ENCODE results near the gene MVD. TPM values are rescaled to one million over a fixed set of nuclear protein-coding genes. Genes with fewer than 3 reads are reported as not detected.

The MVD gene
- total and polyA plus RNA-seq, 8 donors: 7.1 to 302 (median 45.9) TPM

DNA sequence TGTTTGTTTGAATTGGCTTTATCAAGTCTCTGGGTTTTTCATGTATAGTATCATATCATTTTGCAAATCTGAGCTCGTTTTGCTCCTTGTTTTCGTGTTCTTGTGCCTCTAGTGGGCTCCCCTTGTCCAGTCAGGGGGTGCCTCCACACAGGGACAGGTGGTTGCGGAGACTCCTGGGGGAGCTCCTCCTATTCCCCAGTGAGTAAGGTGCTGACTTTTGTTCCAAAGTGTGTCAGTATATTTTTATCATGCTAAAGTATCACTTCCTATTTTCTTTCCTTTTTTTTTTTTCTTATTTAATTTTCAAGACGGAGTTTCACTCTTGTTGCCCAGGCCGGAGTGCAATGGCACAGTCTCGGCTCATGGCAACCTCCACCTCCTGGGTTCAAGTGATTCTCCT lies 54.8 kb downstream of the MVD start:
- Histone ChIP-seq H3K9me3 (no peaks in the 10 kb centered on the region), H3K27ac (no peak overlapping the region), H3K4me3 (no peak overlapping the region), H3K36me3 (peaks cover 51 to 99% (median 97%) of the 10 kb centered on the region in 4 donors), H3K4me1 (no peaks in the 10 kb centered on the region), H3K27me3 (no peaks in the 10 kb centered on the region)
- TF ChIP-seq POLR2AphosphoS5 (IDR thresholded peaks at IDR 0.05): no peak
- TF ChIP-seq POLR2A (IDR thresholded peaks at IDR 0.05): no peak
- intact Hi-C loops (cut with DNase I; ENCODE audit: low total_unique reads): no loop called here
- 81 to 86% (median 85%) methylated on average over 6 of the region's 6 CpGs for WGBS, 5 donors
- DNase-seq: no peak

DNA sequence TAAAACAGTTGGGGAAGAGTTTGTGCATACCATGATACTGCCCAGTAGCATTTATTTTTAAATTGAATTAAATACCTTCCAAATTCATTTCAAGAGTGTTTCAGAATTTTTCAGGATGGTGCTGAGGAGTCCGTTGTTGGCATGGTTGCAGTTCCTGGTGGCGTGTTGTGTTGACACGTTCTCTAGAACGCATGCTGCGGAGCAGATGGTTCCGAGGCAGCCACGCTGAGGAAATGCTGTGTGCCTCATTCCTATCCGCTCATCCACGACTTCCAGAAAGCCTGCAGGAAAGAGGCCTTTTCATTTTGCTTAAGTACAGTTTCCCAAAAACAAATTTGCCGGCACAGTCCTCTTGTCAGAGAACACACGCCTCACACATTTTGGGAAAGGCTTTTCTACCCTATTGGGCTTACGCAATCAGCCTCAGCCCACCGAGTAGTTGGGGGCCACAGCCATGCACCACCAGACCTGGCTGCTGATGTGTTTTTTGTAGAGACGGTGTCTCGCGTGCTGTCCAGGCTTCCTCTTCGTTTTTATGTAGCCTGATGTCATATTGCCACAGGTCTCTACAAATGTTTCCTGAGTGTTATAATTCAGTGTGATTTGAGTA lies 56.6 kb downstream of the MVD start:
- H3K27ac ChIP-seq: no peak overlapping the region
- H3K9me3 ChIP-seq: no peaks in the 10 kb centered on the region
- TF ChIP-seq POLR2A (IDR thresholded peaks at IDR 0.05) (no peak), EP300 (IDR thresholded peaks at IDR 0.05) (no peak), CTCF (IDR thresholded peaks at IDR 0.05) (no peak), POLR2AphosphoS5 (IDR thresholded peaks at IDR 0.05) (no peak)
- 85 to 92% (median 91%) methylated on average over 17 of the region's 17 CpGs for WGBS, 5 donors
- H3K36me3 ChIP-seq: peaks cover 54 to 99% (median 97%) of the 10 kb centered on the region in 4 donors
- peaks cover 0 to under 1% (median 0%) of the 10 kb centered on the region in 4 donors for H3K4me1 ChIP-seq
- no peak for DNase-seq
- H3K27me3 ChIP-seq: no peaks in the 10 kb centered on the region
- H3K4me3 ChIP-seq: no peak overlapping the region
- intact Hi-C loops (cut with DNase I; ENCODE audit: low total_unique reads): no loop called here

DNA sequence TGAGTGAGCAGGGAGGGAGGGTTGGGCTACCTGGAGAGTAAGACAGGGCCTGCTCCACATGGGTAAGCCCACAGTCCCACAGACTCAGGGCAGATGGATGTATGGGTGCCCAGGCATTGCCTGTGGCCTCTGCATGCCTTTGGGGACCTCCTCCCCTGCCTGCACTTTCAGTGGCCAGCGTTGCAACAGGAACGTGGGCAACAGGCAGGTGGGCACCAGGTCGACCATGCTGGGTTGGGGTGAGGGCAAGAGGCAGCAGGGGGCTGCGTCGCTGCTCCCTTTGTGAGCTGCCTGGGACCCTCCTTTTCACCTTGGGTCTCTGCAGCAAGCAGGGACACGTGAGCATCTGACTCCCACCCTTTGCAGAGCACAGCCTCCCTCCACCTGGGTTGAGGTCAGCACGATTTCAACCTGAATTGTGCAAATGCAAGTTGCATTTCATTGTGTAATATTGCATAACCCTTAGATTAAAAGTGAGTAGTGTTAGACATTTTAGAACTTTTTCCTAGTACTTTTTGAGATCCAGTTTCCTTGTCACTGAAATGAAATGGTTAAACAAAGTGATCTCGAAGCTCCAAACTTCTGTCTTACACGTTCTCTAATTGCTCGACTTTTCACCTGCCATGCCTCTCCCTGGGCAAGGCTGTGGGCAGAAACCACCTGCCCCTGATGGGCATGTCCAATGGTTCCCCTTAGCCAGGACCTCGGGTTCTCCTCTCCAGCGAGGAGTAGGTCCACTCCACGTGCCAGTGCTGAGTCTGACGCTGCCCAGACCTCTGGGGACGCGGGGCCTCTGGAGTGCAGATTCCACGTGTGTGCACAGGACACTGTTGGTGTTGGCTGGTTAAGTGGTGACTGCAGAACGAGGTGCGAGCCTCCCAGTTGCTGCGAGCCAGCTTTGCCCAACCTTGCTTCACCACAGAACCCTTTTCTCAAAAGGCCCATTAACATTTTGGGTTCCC lies 57.4 kb downstream of the MVD start:
- no peak overlapping the region for H3K27ac ChIP-seq
- 71 to 86% (median 83%) methylated on average over 19 to 20 of the region's 20 CpGs for WGBS, 5 donors
- no peak for DNase-seq
- H3K4me3 ChIP-seq: no peak overlapping the region
- intact Hi-C loops (cut with DNase I; ENCODE audit: low total_unique reads): no loop called here
- no peaks in the 10 kb centered on the region for H3K9me3 ChIP-seq
- H3K4me1 ChIP-seq: peaks cover 0 to 5% (median 0%) of the 10 kb centered on the region in 4 donors
- no peak for TF ChIP-seq CTCF (IDR thresholded peaks at IDR 0.05)
- TF ChIP-seq POLR2A (IDR thresholded peaks at IDR 0.05): no peak
- TF ChIP-seq POLR2AphosphoS5 (IDR thresholded peaks at IDR 0.05): no peak
- TF ChIP-seq EP300 (IDR thresholded peaks at IDR 0.05): no peak
- peaks cover 50 to 99% (median 97%) of the 10 kb centered on the region in 4 donors for H3K36me3 ChIP-seq
- H3K27me3 ChIP-seq: no peaks in the 10 kb centered on the region

GRCh38 chr16:88602091-88602490 lies 60.8 kb downstream of the MVD start:
- Histone ChIP-seq H3K36me3 (peaks cover 57 to 98% (median 95%) of the 10 kb centered on the region in 4 donors), H3K27me3 (no peaks in the 10 kb centered on the region), H3K4me3 (no peak overlapping the region), H3K9me3 (no peaks in the 10 kb centered on the region), H3K27ac (no peak overlapping the region), H3K4me1 (peaks cover 0 to 27% (median 4%) of the 10 kb centered on the region in 4 donors)
- no peak for DNase-seq
- 76 to 98% (median 88%) methylated on average over 5 to 7 of the region's 7 CpGs for WGBS, 5 donors
- no peak for TF ChIP-seq POLR2A (IDR thresholded peaks at IDR 0.05)
- TF ChIP-seq CTCF (IDR thresholded peaks at IDR 0.05): no peak
- no peak for TF ChIP-seq EP300 (IDR thresholded peaks at IDR 0.05)
- TF ChIP-seq POLR2AphosphoS5 (IDR thresholded peaks at IDR 0.05): no peak
- intact Hi-C loops (cut with DNase I; ENCODE audit: low total_unique reads): no loop called here

Other genes with a start within 250 kb of the MVD start
- gene ZFPM1, start 209.8 kb downstream of the MVD start, total RNA-seq: 10 to 100 TPM in 4 of 5 donors, 1 to 10 TPM in 1; 3.9 to 85.7 (median 20.5) TPM
- gene ZFPM1, start 209.8 kb downstream of the MVD start, polyA plus RNA-seq: 10 to 100 TPM in 1 of 3 donors, 1 to 10 TPM in 2; 4.1 to 10.6 (median 4.2) TPM
- 100 to 1,000 TPM in 1 of 5 donors, 10 to 100 TPM in 4; 15.5 to 312 (median 23.9) TPM for gene ZC3H18, start 92.7 kb downstream of the MVD start, total RNA-seq
- gene ZC3H18, start 92.7 kb downstream of the MVD start, polyA plus RNA-seq: 10 to 100 TPM; 16.1 to 20.2 (median 16.7) TPM
- under 1 TPM in 1 of 5 donors, not detected in 4; 0.87 TPM for gene IL17C, start 24.5 kb downstream of the MVD start, total RNA-seq
- gene IL17C, start 24.5 kb downstream of the MVD start, polyA plus RNA-seq: 1 to 10 TPM in 1 of 3 donors, not detected in 2; 1.2 TPM
- gene CYBA, start 12.0 kb downstream of the MVD start, total RNA-seq: 100 to 1,000 TPM in 3 of 5 donors, 10 to 100 TPM in 2; 21.0 to 480 (median 175) TPM
- 100 to 1,000 TPM in 2 of 3 donors, 10 to 100 TPM in 1; 57.1 to 165 (median 159) TPM for gene CYBA, start 12.0 kb downstream of the MVD start, polyA plus RNA-seq
- gene SNAI3, start 23.4 kb upstream of the MVD start, total RNA-seq: 1 to 10 TPM in 1 of 5 donors, under 1 TPM in 1, not detected in 3; 0.55 to 2.6 TPM
- gene SNAI3, start 23.4 kb upstream of the MVD start, polyA plus RNA-seq: 1 to 10 TPM; 1.0 to 4.2 (median 1.5) TPM
- 10 to 100 TPM in 4 of 5 donors, 1 to 10 TPM in 1; 8.8 to 31.9 (median 14.6) TPM for gene RNF166, start 43.3 kb upstream of the MVD start, total RNA-seq
- gene RNF166, start 43.3 kb upstream of the MVD start, polyA plus RNA-seq: 10 to 100 TPM; 11.5 to 20.6 (median 13.1) TPM
- 10 to 100 TPM in 3 of 5 donors, 1 to 10 TPM in 2; 1.8 to 53.3 (median 11.2) TPM for gene CTU2, start 43.4 kb upstream of the MVD start, total RNA-seq
- gene CTU2, start 43.4 kb upstream of the MVD start, polyA plus RNA-seq: 10 to 100 TPM; 13.4 to 21.6 (median 16.1) TPM
- gene PIEZO1, start 122.1 kb upstream of the MVD start, total RNA-seq: 100 to 1,000 TPM in 4 of 5 donors, 10 to 100 TPM in 1; 81.7 to 171 (median 128) TPM
- gene PIEZO1, start 122.1 kb upstream of the MVD start, polyA plus RNA-seq: 100 to 1,000 TPM in 1 of 3 donors, 10 to 100 TPM in 2; 43.7 to 153 (median 49.1) TPM
- 100 to 1,000 TPM in 1 of 5 donors, 10 to 100 TPM in 1, 1 to 10 TPM in 3; 1.5 to 147 (median 8.7) TPM for gene CDT1, start 140.7 kb upstream of the MVD start, total RNA-seq
- gene CDT1, start 140.7 kb upstream of the MVD start, polyA plus RNA-seq: 1 to 10 TPM; 3.2 to 5.2 (median 4.1) TPM
- gene APRT, start 148.8 kb upstream of the MVD start, total RNA-seq: 100 to 1,000 TPM in 2 of 5 donors, 10 to 100 TPM in 3; 18.1 to 340 (median 85.3) TPM
- 100 to 1,000 TPM; 224 to 250 (median 241) TPM for gene APRT, start 148.8 kb upstream of the MVD start, polyA plus RNA-seq
- gene GALNS, start 193.9 kb upstream of the MVD start, total RNA-seq: 100 to 1,000 TPM in 1 of 5 donors, 10 to 100 TPM in 4; 16.2 to 110 (median 51.9) TPM
- 10 to 100 TPM in 2 of 3 donors, 1 to 10 TPM in 1; 8.6 to 16.6 (median 11.5) TPM for gene GALNS, start 193.9 kb upstream of the MVD start, polyA plus RNA-seq
- 10 to 100 TPM in 3 of 5 donors, 1 to 10 TPM in 2; 2.9 to 31.4 (median 25.2) TPM for gene TRAPPC2L, start 194.0 kb upstream of the MVD start, total RNA-seq
- gene TRAPPC2L, start 194.0 kb upstream of the MVD start, polyA plus RNA-seq: 100 to 1,000 TPM in 1 of 3 donors, 10 to 100 TPM in 2; 57.6 to 107 (median 91.4) TPM
- gene PABPN1L, start 203.6 kb upstream of the MVD start, total RNA-seq: not detected
- under 1 TPM in 1 of 3 donors, not detected in 2; 0.15 TPM for gene PABPN1L, start 203.6 kb upstream of the MVD start, polyA plus RNA-seq

Data from stomach (tissue), 9 donors.